Stimulated activated CD8-positive, alpha-beta memory T cell treated with anti-CD3 and anti-CD28 coated beads, Interleukin-4, amount 100 ng/mL, for 24 hours (primary cell): ENCODE results near the gene YTHDF1.

Source experiments
- DNase-seq: peaks from one replicate; pipeline ENCODE4 v3.0.0-alpha.2; 2020; ENCODE audit warnings: low read depth

Gene YTHDF1

GRCh38 chr20:63155266-63156165 is 60.4 kb downstream of the YTHDF1 start:
- DNase-seq, result no peak

- no peak for DNase-seq
Measured at GRCh38 chr20:63154395-63154794, 61.5 kb downstream of the YTHDF1 start.

DNA sequence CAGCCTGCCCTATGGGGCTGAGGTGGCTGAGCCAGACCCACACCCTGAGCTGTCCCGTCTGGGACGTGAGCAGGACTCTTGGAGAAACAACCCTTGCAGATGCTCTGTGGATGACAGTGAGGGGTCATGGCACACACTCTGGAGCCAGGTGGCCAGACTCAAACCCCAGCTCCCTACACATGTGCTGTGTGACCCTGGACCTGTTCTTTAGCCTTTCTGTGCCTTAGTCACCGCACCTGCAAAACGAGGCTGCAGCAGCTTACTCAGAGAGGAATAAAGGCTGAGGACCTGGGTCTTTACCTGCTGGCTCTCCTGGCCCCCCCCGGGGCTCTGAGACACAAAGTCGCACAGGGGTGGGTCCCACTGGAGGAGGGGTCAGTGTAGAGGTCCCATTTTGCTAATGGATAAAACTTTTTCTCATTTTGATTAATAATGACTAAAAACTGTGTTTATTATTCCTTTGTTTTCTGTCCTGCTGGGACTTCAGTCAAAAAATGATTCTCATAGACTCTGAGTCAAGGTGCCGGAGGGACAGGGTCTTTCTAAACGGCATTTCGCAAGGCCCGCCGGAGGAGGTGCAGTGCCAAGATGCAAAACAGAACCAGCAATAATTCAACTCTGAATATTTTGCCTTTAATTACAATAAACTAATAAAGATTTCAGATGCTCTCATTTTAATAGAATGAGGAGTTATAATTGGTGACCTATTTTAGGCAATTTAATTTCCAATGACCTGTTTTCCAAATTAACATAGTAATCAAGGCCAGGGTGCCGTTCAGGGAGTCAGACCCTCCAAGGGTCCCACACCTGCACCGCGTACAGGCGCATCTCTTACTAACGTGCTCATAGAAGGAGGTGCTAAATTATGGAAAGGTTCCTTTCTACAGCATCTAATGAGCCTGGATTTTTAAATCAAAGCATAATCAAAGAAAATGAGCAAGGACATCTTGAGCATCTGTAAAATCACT is 62.4 kb downstream of the YTHDF1 start:
- no peak for DNase-seq

DNA sequence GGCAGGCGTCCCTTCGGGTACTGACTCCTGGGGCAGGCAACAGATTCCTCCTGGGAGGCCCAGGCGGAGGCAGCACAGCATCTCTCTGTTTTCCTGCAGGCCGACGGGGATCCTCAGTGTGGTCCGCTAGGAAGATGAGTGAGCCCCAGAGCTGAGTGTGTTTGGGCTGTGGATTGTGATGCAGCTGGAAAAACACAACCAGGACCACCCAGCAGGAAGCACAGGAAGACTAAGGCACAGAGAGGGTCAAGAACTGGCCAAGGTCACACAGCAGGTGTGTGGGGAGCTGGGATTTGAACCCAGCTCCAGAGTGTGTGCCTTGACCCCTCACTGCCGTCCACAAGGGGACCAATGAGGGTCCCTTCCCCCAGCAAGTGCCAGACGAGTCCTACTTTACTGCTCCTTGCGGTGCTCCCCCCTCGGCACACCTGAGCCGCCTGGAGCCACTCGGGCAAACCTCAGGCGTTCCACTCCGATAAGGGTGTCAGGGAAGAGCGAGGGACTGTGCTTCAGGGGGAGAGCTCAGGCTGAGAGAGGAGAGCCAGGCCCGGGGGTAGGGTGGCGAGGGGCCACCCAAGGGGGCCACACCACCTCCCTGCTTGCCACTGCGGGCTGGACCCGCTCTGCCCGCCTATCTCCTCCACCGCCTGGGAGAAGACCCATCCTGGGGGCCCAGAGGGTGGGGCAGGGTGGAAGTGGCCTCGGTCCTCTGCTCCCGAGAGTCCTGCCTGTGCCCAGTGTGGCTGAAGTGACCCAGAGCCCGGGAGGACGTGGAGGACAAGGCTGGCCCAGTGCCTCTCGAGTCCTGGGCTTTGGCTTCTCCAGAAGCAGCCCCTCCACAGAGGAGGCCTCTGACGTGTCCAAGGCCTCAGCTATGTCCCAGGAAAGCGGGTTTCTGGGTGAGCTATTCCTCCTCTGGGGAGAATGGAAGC is 63.3 kb downstream of the YTHDF1 start:
- no peak for DNase-seq

DNA sequence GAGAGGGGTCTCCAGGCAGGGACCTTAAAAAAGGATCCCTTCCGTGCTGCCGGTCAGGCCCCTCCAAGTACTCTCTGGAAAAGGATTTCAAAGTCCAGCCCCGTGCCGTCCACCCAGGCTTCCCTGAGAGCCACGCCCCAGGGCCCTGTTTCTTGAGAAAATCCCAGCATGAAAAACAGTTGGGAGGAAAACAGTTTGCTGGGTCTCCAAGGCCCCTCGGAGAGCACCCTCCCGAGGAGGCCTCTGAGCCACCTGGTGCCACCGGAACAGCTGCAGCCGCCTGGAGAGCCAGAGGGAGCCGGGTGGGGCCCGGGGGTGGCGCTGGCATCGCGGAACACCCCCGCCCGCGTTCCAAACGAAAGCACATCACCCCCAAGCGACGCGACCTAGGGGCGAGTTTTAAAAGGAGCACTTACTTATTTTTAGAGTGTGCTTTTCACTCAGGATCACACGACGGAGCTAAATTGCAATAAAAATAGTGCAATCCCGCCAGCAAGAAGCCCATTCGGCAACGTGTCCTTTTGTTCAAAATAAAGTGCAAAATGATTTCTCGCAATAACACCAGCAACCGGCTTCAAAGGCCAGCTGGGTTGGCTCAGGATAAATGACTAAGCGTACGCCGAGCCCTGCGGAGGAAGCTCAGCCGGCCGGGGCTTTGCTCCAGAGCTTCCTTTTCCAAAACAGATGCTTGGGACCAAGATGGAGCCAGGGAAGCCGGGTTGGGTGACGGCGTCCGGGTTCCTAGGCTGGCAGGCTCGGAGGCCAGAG is 64.2 kb downstream of the YTHDF1 start:
- no peak for DNase-seq

DNA sequence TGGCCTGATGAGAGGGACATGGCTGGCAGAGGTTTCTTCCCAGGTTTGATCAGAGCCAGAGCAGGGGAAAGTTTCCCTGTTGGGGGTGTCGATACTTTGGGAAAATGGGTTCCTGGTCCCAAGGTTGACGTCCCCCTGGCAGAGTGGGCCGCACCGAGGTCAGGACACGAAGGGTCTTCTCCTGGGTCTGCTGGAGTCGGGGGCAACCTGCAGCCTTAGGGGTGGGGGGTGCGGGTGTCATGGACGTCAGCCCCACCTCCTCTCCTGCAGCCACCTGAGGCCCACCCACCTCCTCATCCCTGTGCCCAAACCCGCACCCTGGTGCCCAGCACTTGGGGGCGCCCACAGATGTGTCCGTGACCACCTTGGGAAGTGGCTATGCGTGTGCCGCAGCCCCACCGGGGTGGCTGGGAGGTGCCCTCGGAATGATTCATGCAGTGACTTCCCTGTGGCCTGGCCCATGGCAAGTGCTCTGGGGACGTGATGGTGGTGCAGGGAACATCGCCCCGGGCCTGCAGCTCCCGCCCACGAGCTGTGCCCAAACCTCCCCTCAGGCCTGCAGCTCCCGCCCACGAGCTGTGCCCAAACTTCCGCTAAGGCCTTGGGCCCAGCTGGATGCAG is 64.9 kb downstream of the YTHDF1 start:
- DNase-seq, result no peak

- DNase-seq, result no peak
Measured at GRCh38 chr20:63150391-63150898, 65.5 kb downstream of the YTHDF1 start.

GRCh38 chr20:63149531-63150192 is 66.3 kb downstream of the YTHDF1 start:
- no peak for DNase-seq

- DNase-seq, result no peak
Measured at GRCh38 chr20:63148696-63149095, 67.2 kb downstream of the YTHDF1 start.

- DNase-seq, result no peak
Measured at GRCh38 chr20:63147532-63147931, 68.4 kb downstream of the YTHDF1 start.
